HL-60 (cell line): ENCODE results near the gene TPRKB.
"Not testable (repeated sequence)": the region's sequence is repeated elsewhere in the genome, so short reads cannot be mapped to it uniquely, and the experiment has no call there.

ENCODE experiments used
- DNase-seq, 2 experiments: peaks; one replicate each; pipeline ENCODE4 v3.0.0-alpha.2; 2010 to 2020; ENCODE audit warnings: low read depth in 1 of 2, low spot score in 1 of 2
- H3K27ac ChIP-seq: fragments of 250-450 bp; sonication (Bioruptor Pico); replicated peaks from 2 replicates; pipeline ENCODE4 v1.5.1; 2020; ENCODE audit warnings: mild to moderate bottlenecking, moderate library complexity
- H3K27me3 ChIP-seq: fragments of 250-450 bp; sonication (Bioruptor Pico); 2 replicates; pipeline ENCODE4 v1.5.1; 2021; ENCODE audit warnings: mild to moderate bottlenecking, moderate library complexity; ENCODE audit not compliant: insufficient read depth, poor library complexity, severe bottlenecking
- H3K4me3 ChIP-seq: replicated peaks from 2 replicates; pipeline ENCODE4 v1.5.1; 2011; ENCODE audit warnings: mild to moderate bottlenecking, control low read depth, low read length; ENCODE audit not compliant: insufficient read depth
- GABPA ChIP-seq: IDR thresholded peaks from 2 replicates; pipeline ENCODE4 v1.6.1; 2012; ENCODE audit warnings: low read depth
- POLR2AphosphoS5 ChIP-seq: IDR thresholded peaks from 2 replicates; pipeline ENCODE4 v1.6.1; 2012; ENCODE audit warnings: low read depth
- SPI1 ChIP-seq: IDR thresholded peaks from 2 replicates; pipeline ENCODE4 v1.6.1; 2012; ENCODE audit warnings: low read depth, mild to moderate bottlenecking, borderline replicate concordance
- TF ChIP-seq, protein P1 (sequence below): IDR thresholded peaks from one replicate; pipeline ENCODE4 v1.5.1; 2011; ENCODE audit warnings: low read length, control low read depth, inconsistent platforms; ENCODE audit not compliant: insufficient read depth
- TF ChIP-seq, protein P2 (sequence below): IDR thresholded peaks from 2 replicates; pipeline ENCODE4 v1.6.1; 2012; ENCODE audit warnings: low read depth; ENCODE audit not compliant: insufficient replicate concordance

The TPRKB gene

GRCh38 chr2:73764945-73765344 lies 27.8 kb upstream of the TPRKB start:
- Histone ChIP-seq H3K4me3 (no peak overlapping the region), H3K27me3 (no peaks in the 10 kb centered on the region), H3K27ac (no peak overlapping the region)
- TF ChIP-seq GABPA (no peak), POLR2AphosphoS5 (no peak)
- TF ChIP-seq, protein P1, sequence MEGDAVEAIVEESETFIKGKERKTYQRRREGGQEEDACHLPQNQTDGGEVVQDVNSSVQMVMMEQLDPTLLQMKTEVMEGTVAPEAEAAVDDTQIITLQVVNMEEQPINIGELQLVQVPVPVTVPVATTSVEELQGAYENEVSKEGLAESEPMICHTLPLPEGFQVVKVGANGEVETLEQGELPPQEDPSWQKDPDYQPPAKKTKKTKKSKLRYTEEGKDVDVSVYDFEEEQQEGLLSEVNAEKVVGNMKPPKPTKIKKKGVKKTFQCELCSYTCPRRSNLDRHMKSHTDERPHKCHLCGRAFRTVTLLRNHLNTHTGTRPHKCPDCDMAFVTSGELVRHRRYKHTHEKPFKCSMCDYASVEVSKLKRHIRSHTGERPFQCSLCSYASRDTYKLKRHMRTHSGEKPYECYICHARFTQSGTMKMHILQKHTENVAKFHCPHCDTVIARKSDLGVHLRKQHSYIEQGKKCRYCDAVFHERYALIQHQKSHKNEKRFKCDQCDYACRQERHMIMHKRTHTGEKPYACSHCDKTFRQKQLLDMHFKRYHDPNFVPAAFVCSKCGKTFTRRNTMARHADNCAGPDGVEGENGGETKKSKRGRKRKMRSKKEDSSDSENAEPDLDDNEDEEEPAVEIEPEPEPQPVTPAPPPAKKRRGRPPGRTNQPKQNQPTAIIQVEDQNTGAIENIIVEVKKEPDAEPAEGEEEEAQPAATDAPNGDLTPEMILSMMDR: no peak
- DNase-seq: no peak

DNA sequence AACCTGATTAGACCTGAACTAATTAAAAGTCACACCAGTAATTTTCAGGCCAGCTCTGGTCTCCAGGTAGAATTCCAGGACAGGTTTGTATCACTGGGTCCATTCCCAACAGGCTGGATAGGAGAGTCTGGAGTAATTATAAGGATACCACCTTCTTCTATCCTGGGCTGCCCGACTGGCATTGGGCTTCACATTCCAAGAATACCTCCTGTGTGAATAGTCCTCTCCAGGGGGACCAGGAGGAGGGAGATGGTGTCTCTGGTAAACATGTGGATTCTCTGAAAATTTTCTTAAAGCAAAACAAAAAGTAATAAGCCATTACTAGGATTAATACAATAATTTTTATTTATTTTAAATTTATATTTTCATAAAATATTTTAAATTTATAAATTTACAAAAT lies 25.4 kb upstream of the TPRKB start:
- no peak overlapping the region for H3K27ac ChIP-seq
- TF ChIP-seq GABPA (no peak), POLR2AphosphoS5 (no peak), SPI1 (no peak)
- TF ChIP-seq, protein P2, sequence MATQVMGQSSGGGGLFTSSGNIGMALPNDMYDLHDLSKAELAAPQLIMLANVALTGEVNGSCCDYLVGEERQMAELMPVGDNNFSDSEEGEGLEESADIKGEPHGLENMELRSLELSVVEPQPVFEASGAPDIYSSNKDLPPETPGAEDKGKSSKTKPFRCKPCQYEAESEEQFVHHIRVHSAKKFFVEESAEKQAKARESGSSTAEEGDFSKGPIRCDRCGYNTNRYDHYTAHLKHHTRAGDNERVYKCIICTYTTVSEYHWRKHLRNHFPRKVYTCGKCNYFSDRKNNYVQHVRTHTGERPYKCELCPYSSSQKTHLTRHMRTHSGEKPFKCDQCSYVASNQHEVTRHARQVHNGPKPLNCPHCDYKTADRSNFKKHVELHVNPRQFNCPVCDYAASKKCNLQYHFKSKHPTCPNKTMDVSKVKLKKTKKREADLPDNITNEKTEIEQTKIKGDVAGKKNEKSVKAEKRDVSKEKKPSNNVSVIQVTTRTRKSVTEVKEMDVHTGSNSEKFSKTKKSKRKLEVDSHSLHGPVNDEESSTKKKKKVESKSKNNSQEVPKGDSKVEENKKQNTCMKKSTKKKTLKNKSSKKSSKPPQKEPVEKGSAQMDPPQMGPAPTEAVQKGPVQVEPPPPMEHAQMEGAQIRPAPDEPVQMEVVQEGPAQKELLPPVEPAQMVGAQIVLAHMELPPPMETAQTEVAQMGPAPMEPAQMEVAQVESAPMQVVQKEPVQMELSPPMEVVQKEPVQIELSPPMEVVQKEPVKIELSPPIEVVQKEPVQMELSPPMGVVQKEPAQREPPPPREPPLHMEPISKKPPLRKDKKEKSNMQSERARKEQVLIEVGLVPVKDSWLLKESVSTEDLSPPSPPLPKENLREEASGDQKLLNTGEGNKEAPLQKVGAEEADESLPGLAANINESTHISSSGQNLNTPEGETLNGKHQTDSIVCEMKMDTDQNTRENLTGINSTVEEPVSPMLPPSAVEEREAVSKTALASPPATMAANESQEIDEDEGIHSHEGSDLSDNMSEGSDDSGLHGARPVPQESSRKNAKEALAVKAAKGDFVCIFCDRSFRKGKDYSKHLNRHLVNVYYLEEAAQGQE: no peak
- TF ChIP-seq, protein P1: no peak
- no peaks in the 10 kb centered on the region for H3K27me3 ChIP-seq
- no peak for DNase-seq
- H3K4me3 ChIP-seq: no peak overlapping the region

- no peak for DNase-seq
- Histone ChIP-seq H3K27me3 (no peaks in the 10 kb centered on the region), H3K27ac (no peak overlapping the region), H3K4me3 (no peak overlapping the region)
- TF ChIP-seq SPI1: no peak
- TF ChIP-seq, protein P2: no peak
- TF ChIP-seq, protein P1: no peak
- no peak for TF ChIP-seq GABPA
- no peak for TF ChIP-seq POLR2AphosphoS5
These were observed 22.8 kb upstream of the TPRKB start for GRCh38 chr2:73759904-73760303.

- no peak for TF ChIP-seq SPI1
- TF ChIP-seq POLR2AphosphoS5: no peak
- TF ChIP-seq, protein P1: no peak
- no peak for TF ChIP-seq GABPA
- TF ChIP-seq, protein P2: no peak
- DNase-seq: no peak
- no peak overlapping the region for H3K27ac ChIP-seq
- no peaks in the 10 kb centered on the region for H3K27me3 ChIP-seq
- no peak overlapping the region for H3K4me3 ChIP-seq
These were observed 22.2 kb upstream of the TPRKB start for GRCh38 chr2:73759285-73759764.

DNA sequence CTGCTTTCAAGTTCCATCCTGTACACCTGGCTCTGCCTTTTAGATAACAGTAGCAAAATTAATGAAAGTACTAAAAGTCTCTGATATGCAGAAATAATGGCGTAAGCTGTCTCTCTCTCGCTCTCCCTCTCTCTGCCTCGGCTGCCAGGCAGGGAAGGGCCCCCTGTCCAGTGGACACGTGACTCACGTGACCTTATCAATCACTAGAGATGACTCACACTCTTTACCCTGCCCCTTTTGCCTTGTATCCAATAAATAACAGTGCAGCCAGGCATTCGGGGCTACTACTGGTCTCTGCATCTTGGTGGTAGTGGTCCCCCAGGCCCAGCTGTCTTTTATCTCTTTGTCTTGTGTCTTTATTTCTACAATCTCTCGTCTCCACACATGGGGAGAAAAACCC lies 17.2 kb upstream of the TPRKB start:
- DNase-seq, H3K27ac ChIP-seq, H3K4me3 ChIP-seq, H3K27me3 ChIP-seq: not testable (repeated sequence)
